WERI-Rb-1 (cell line): ENCODE results near the gene IPMK.
A peak's percentile ranks its signal among the peaks of the same experiment; 100 is the strongest.

Experiments
- DNase-seq: peaks from one replicate; pipeline ENCODE4 v3.0.0-alpha.2; 2020
- H3K27ac ChIP-seq: fragments of 250-450 bp; sonication (Bioruptor Pico); 2 replicates; pipeline ENCODE4 v1.5.1; 2020; ENCODE audit warnings: mild to moderate bottlenecking, moderate library complexity
- H3K27me3 ChIP-seq: fragments of 250-450 bp; sonication (Bioruptor Pico); 2 replicates; pipeline ENCODE4 v1.5.1; 2021; ENCODE audit warnings: mild to moderate bottlenecking, low read depth, moderate library complexity; ENCODE audit not compliant: insufficient read depth, severe bottlenecking
- H3K36me3 ChIP-seq: fragments of 250-450 bp; sonication (Bioruptor Pico); 2 replicates; pipeline ENCODE4 v1.5.1; 2020; ENCODE audit warnings: mild to moderate bottlenecking, moderate library complexity
- H3K4me3 ChIP-seq: 2 replicates; pipeline ENCODE4 v1.5.1; 2011; ENCODE audit warnings: low read depth, mild to moderate bottlenecking, control low read depth, low read length
- H3K9me3 ChIP-seq: fragments of 250-450 bp; sonication (Bioruptor Pico); 2 replicates; pipeline ENCODE4 v1.5.1; 2021; ENCODE audit warnings: mild to moderate bottlenecking, moderate library complexity; ENCODE audit not compliant: severe bottlenecking
- TF ChIP-seq, protein P1 (sequence below): IDR thresholded peaks from 2 replicates; pipeline ENCODE4 v1.5.1; 2011; ENCODE audit warnings: low read depth, mild to moderate bottlenecking, control low read depth, inconsistent platforms, low read length

The IPMK gene

GRCh38 chr10:58266003-58266825 lies 1.5 kb downstream of the IPMK start:
- no peaks in the 10 kb centered on the region for H3K9me3 ChIP-seq
- TF ChIP-seq, protein P1, sequence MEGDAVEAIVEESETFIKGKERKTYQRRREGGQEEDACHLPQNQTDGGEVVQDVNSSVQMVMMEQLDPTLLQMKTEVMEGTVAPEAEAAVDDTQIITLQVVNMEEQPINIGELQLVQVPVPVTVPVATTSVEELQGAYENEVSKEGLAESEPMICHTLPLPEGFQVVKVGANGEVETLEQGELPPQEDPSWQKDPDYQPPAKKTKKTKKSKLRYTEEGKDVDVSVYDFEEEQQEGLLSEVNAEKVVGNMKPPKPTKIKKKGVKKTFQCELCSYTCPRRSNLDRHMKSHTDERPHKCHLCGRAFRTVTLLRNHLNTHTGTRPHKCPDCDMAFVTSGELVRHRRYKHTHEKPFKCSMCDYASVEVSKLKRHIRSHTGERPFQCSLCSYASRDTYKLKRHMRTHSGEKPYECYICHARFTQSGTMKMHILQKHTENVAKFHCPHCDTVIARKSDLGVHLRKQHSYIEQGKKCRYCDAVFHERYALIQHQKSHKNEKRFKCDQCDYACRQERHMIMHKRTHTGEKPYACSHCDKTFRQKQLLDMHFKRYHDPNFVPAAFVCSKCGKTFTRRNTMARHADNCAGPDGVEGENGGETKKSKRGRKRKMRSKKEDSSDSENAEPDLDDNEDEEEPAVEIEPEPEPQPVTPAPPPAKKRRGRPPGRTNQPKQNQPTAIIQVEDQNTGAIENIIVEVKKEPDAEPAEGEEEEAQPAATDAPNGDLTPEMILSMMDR, result no peak
- DNase-seq, result no peak
- no peaks in the 10 kb centered on the region for H3K36me3 ChIP-seq
- no peak overlapping the region for H3K27ac ChIP-seq
- H3K27me3 ChIP-seq, result no peaks in the 10 kb centered on the region
- H3K4me3 ChIP-seq, result peak overlapping the region; percentile 91

- Histone ChIP-seq H3K27ac (no peak overlapping the region), H3K4me3 (no peak overlapping the region), H3K9me3 (no peaks in the 10 kb centered on the region), H3K36me3 (no peaks in the 10 kb centered on the region), H3K27me3 (no peaks in the 10 kb centered on the region)
- DNase-seq, result no peak
- TF ChIP-seq, protein P1, result no peak
Measured at GRCh38 chr10:58265249-58265648, 2.4 kb downstream of the IPMK start.

DNA sequence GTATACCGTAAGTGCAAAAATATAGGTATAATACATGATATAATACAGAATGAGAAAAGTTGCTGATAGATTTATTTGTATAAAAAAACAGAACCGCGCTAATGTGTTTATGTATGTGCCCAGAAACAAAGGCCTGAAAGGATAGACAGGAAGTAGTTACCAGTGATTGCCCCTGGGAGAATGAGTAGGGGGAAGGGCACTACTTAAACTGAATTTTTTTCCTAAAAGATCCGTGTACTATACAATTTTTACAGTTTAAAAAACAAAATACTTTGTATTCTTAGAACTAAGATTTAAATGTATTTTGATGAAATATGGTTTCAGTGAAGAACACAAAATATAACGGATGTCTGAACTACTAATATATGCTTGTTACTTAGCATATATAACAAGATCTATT lies 2.9 kb downstream of the IPMK start:
- no peak for DNase-seq
- no peaks in the 10 kb centered on the region for H3K9me3 ChIP-seq
- H3K4me3 ChIP-seq, result no peak overlapping the region
- no peaks in the 10 kb centered on the region for H3K36me3 ChIP-seq
- H3K27me3 ChIP-seq, result no peaks in the 10 kb centered on the region
- TF ChIP-seq, protein P1, result no peak
- H3K27ac ChIP-seq, result no peak overlapping the region

DNA sequence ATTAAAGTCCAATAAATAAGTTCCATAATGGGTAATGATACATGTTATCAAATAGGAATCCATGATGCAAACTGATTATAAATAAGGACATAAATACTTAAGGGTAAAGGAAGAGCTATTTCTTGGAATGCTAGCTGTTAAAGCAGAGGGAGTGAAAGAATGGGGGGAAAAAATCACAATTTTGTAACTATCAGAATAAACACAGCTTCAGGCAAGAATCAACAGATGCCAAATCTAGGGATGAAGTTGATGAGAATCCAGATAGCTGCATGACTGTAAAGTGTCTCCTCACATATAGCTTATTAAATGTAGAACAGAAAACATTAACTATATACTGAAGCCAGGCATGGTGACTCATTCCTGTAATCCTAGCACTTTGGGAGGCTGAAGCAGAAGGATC lies 4.9 kb downstream of the IPMK start:
- TF ChIP-seq, protein P1, result no peak
- no peak for DNase-seq
- H3K36me3 ChIP-seq, result no peaks in the 10 kb centered on the region
- H3K9me3 ChIP-seq, result no peaks in the 10 kb centered on the region
- no peak overlapping the region for H3K27ac ChIP-seq
- H3K27me3 ChIP-seq, result no peaks in the 10 kb centered on the region
- H3K4me3 ChIP-seq, result no peak overlapping the region

GRCh38 chr10:58260334-58260733 lies 7.4 kb downstream of the IPMK start:
- Histone ChIP-seq H3K27ac (no peak overlapping the region), H3K9me3 (no peaks in the 10 kb centered on the region), H3K27me3 (no peaks in the 10 kb centered on the region), H3K4me3 (no peak overlapping the region), H3K36me3 (no peaks in the 10 kb centered on the region)
- TF ChIP-seq, protein P1, result no peak
- DNase-seq, result no peak
